Endodermal cell (in vitro differentiated cells): Measurements from ENCODE around the gene XXYLT1. TPM values are rescaled to one million over a fixed set of nuclear protein-coding genes. Genes with fewer than 3 reads are reported as not detected.

ENCODE experiments used
- DNase-seq: peaks from one replicate; pipeline ENCODE4 v3.0.0-alpha.2; 2017
- H3K27ac ChIP-seq: 2 replicates; pipeline ENCODE4 v1.5.1; 2013; ENCODE audit warnings: mild to moderate bottlenecking, low read depth, low read length, moderate library complexity
- H3K27me3 ChIP-seq: 2 replicates; pipeline ENCODE4 v1.6.1; 2013; ENCODE audit warnings: mild to moderate bottlenecking, low read length, moderate library complexity; ENCODE audit not compliant: insufficient read depth, control insufficient read depth, poor library complexity, severe bottlenecking
- H3K36me3 ChIP-seq: 2 replicates; pipeline ENCODE4 v1.7.0; 2013; ENCODE audit warnings: mild to moderate bottlenecking, low read length, moderate library complexity; ENCODE audit not compliant: control insufficient read depth, insufficient read depth
- H3K4me1 ChIP-seq: one replicate; pipeline ENCODE4 v1.7.0; 2013; ENCODE audit warnings: low read length; ENCODE audit not compliant: control insufficient read depth, insufficient read depth
- H3K4me3 ChIP-seq: 2 replicates; pipeline ENCODE4 v1.5.1; 2013; ENCODE audit warnings: mild to moderate bottlenecking, low read length, moderate library complexity
- H3K9ac ChIP-seq: 2 replicates; pipeline ENCODE4 v1.6.1; 2013; ENCODE audit warnings: mild to moderate bottlenecking, low read length, moderate library complexity; ENCODE audit not compliant: poor library complexity, severe bottlenecking; ENCODE audit errors: extremely low read depth
- H3K9me3 ChIP-seq: 2 replicates; pipeline ENCODE4 v1.6.1; 2013; ENCODE audit warnings: mild to moderate bottlenecking, low read length, moderate library complexity; ENCODE audit not compliant: control insufficient read depth
- H3K27ac Mint-ChIP-seq: 2 replicates; pipeline ENCODE4 v1.8.0; 2020; ENCODE audit warnings: mixed read lengths
- H3K27me3 Mint-ChIP-seq: 2 replicates; pipeline ENCODE4 v1.8.0; 2021; ENCODE audit warnings: mild to moderate bottlenecking, mixed read lengths; ENCODE audit not compliant: insufficient read depth
- H3K36me3 Mint-ChIP-seq: 2 replicates; pipeline ENCODE4 v1.8.0; 2020; ENCODE audit warnings: low read depth, mixed read lengths
- H3K4me1 Mint-ChIP-seq: 2 replicates; pipeline ENCODE4 v1.8.0; 2020; ENCODE audit warnings: mixed read lengths
- H3K4me3 Mint-ChIP-seq: 2 replicates; pipeline ENCODE4 v1.8.0; 2020; ENCODE audit warnings: mild to moderate bottlenecking, moderate library complexity, mixed read lengths
- H3K9me3 Mint-ChIP-seq: 2 replicates; pipeline ENCODE4 v1.8.0; 2020; ENCODE audit warnings: mild to moderate bottlenecking, mixed read lengths
- WGBS, 2 experiments: methylation state at CpG; one replicate each; pipeline versions ENCODE4 v1.1.5 to v1.1.7; 2013; ENCODE audit warnings: missing lambda C conversion rate in 2 of 2, mixed read lengths in 1 of 2; ENCODE audit not compliant: insufficient coverage in 1 of 2, insufficient read length in 1 of 2; 5-methylcytosine and 5-hydroxymethylcytosine counted together
- total RNA-seq, 2 donors: library from RNA; stranded (reverse); fragmentation: NEBNext Ultra II Directional in 1 of 2; extraction: Animal tissue kit (Norgen Biotek cat#: 25700) in 1 of 2; gene quantifications; 2 replicates in 1 of 2; 3 replicates in 1 of 2; pipeline ENCODE4 v1.2.1, GENCODE V29; 2021
- TF ChIP-seq, protein P1 (sequence below): fragments of 200-600 bp; sonication (generic); conservative IDR thresholded peaks from 2 replicates; pipeline ENCODE4 v1.5.0; 2021; ENCODE audit warnings: antibody characterized with exemption, mild to moderate bottlenecking

The XXYLT1 gene
- total RNA-seq, 2 donors from 2014 or later: 35.5 to 38.3 TPM

DNA sequence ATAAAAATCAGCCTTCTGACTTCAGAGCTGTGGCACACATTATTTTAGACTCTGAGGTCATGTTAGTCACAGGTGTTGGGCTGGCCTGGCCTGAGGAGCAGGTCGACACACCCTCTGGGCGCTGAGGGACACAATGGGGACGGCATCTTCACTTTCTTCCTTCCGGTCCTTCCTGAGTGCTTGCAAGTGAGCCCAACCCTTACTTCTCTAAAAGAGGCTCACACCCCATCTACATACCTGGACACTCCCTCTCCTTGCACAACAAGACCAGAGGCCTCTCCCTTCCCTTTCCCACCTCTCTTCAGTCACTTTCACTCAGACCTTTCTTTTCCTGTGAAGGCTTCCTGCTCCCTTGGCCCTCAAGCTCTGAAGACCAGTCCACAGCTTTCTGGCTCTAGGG, 85.4 kb downstream of the XXYLT1 start:
- Histone ChIP-seq H3K9me3 (no peaks in the 10 kb centered on the region), H3K4me1 (peaks cover 6% of the 10 kb centered on the region), H3K36me3 (no peaks in the 10 kb centered on the region), H3K27me3 (no peaks in the 10 kb centered on the region), H3K9ac (no peak overlapping the region), H3K4me3 (no peak overlapping the region), H3K27ac (no peak overlapping the region)
- Mint-ChIP-seq H3K27ac (peak overlapping the region; percentile 80), H3K4me3 (no peak overlapping the region), H3K27me3 (no peaks in the 10 kb centered on the region), H3K4me1 (peaks cover 32% of the 10 kb centered on the region), H3K36me3 (no peaks in the 10 kb centered on the region), H3K9me3 (no peaks in the 10 kb centered on the region)
- 90 to 96% methylated on average over 4 of the region's 4 CpGs for WGBS, 2 experiments
- TF ChIP-seq, protein P1, sequence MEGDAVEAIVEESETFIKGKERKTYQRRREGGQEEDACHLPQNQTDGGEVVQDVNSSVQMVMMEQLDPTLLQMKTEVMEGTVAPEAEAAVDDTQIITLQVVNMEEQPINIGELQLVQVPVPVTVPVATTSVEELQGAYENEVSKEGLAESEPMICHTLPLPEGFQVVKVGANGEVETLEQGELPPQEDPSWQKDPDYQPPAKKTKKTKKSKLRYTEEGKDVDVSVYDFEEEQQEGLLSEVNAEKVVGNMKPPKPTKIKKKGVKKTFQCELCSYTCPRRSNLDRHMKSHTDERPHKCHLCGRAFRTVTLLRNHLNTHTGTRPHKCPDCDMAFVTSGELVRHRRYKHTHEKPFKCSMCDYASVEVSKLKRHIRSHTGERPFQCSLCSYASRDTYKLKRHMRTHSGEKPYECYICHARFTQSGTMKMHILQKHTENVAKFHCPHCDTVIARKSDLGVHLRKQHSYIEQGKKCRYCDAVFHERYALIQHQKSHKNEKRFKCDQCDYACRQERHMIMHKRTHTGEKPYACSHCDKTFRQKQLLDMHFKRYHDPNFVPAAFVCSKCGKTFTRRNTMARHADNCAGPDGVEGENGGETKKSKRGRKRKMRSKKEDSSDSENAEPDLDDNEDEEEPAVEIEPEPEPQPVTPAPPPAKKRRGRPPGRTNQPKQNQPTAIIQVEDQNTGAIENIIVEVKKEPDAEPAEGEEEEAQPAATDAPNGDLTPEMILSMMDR: no peak
- DNase-seq: peak; percentile 36

DNA sequence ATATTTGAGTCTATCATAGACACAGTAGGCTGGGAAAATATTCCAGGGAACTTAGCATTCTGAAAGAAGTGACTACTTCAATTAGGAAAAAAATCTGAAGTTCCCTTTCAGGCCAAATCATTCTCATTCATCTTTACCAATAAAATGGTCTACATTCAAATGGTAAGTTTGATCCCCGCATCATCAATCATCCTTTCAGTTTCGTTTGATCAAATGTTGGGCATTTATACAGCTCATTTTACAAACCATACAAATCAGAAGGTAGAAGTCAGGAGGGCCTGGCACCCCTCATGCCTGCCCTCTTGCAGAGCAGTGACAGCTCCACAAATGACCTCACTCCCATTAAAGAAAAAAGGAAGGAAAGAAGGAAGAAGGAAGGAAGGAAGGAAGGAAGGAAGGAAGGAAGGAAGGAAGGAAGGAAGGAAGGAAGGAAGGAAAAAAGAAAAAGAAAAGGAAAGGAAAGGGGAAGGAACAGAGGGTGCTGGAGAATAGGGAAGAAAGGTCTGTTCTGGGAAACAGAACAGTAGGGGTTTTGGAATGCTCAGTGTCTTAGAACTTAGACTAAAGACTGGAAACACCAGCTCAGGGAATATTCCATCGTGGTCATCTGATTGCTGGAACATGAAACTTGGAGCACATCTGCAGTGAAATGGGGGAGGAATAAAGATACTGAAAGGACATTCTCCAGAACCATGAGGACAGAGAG, 86.1 kb downstream of the XXYLT1 start:
- 94 to 100% methylated on average over 1 to 3 of the region's 3 CpGs for WGBS, 2 experiments
- Histone ChIP-seq H3K27ac (peak overlapping the region; percentile 55), H3K36me3 (no peaks in the 10 kb centered on the region), H3K9ac (no peak overlapping the region), H3K4me1 (peaks cover 6% of the 10 kb centered on the region), H3K9me3 (no peaks in the 10 kb centered on the region), H3K27me3 (no peaks in the 10 kb centered on the region), H3K4me3 (no peak overlapping the region)
- no peaks in the 10 kb centered on the region for H3K27me3 Mint-ChIP-seq
- H3K4me1 Mint-ChIP-seq: peaks cover 32% of the 10 kb centered on the region
- peak overlapping the region; percentile 40 for H3K27ac Mint-ChIP-seq
- TF ChIP-seq, protein P1: no peak
- no peaks in the 10 kb centered on the region for H3K9me3 Mint-ChIP-seq
- H3K4me3 Mint-ChIP-seq: no peak overlapping the region
- no peaks in the 10 kb centered on the region for H3K36me3 Mint-ChIP-seq
- DNase-seq: peak; percentile 8

DNA sequence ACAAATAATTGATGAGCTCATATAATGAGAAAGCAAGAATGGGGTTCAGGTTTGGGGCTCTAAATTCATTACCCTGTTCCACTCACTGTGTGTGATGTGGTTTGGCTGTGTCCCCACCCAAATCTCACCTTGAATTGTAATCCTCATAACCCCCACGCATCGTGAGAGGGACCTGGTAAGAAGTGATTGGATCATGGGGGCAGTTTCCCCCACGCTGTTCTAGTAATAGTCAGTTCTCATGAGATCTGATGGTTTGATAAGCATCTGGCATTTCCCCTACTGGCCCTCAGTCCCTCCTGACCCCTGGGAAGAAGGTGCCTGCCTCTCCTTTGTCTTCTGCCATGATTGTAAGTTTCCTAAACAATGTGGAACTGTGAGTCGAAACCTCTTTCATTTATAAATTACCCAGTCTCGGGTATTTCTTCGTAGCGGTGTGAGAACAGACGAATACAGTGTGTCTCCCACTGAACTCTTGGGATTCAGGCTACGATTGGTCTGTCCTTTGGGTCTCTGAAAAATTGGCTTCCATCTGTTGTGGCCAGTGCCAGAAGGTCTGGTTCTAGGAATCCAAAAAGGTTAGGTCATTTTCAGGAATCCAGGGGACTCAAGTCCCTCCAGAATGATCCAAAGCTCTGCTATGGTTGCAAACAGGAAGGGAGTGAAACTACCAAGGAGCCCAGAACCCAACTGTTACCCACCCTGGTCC, 87.7 kb downstream of the XXYLT1 start:
- Histone ChIP-seq H3K36me3 (no peaks in the 10 kb centered on the region), H3K9ac (no peak overlapping the region), H3K27ac (peak overlapping the region; percentile 36), H3K4me3 (no peak overlapping the region), H3K4me1 (peaks cover 6% of the 10 kb centered on the region), H3K9me3 (no peaks in the 10 kb centered on the region), H3K27me3 (no peaks in the 10 kb centered on the region)
- peaks cover 36% of the 10 kb centered on the region for H3K4me1 Mint-ChIP-seq
- H3K4me3 Mint-ChIP-seq: no peak overlapping the region
- no peaks in the 10 kb centered on the region for H3K9me3 Mint-ChIP-seq
- TF ChIP-seq, protein P1: no peak
- no peaks in the 10 kb centered on the region for H3K27me3 Mint-ChIP-seq
- peak; percentile 47 for DNase-seq
- peaks cover 8% of the 10 kb centered on the region for H3K36me3 Mint-ChIP-seq
- peak overlapping the region; percentile 35 for H3K27ac Mint-ChIP-seq
- WGBS, 2 experiments: 82 to 88% methylated on average over 6 to 9 of the region's 9 CpGs
